8988T (cell line): ENCODE data around the gene LIF.
"Not testable (repeated sequence)": the region's sequence is repeated elsewhere in the genome, so short reads cannot be mapped to it uniquely, and the experiment has no call there.

Experiments
- DNase-seq: peaks from one replicate; pipeline ENCODE4 v3.0.0; 2011

LIF gene

DNA sequence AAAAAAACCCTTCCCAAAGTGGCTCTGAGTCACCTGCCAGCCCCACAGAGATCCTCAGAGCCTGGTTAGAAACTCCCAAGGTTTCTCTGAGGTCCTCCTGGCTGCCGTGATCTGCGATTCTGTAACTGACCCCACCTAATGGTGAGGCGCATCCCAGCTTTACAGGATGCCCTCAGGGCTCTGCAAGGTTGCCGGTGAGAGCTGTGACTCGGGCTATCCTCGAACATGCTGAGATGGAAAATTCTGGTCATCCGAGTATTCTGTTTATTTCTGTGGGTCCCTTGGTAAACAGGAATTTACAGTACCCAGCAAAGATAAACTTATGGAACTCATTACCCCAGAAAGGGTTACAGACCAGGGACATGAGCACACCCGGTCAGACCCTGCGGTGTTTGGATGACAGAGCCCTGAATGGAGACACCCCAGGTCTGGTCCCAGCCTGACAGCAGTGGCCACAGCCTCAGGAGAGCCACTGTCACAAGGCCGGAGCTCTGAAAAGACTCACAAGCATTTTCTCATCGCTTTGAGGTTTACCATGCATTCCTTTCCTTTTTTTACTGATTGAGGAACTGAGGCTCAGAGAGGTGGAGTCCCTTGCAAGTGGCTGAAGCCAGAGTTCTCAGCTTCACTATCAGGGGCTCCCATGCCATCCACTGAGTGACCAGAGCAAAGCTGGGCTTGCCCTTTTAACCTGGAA lies 22.2 kb downstream of the LIF start:
- no peak for DNase-seq

- DNase-seq: no peak
These were observed 23.3 kb downstream of the LIF start for GRCh38 chr22:30223303-30223702.

DNA sequence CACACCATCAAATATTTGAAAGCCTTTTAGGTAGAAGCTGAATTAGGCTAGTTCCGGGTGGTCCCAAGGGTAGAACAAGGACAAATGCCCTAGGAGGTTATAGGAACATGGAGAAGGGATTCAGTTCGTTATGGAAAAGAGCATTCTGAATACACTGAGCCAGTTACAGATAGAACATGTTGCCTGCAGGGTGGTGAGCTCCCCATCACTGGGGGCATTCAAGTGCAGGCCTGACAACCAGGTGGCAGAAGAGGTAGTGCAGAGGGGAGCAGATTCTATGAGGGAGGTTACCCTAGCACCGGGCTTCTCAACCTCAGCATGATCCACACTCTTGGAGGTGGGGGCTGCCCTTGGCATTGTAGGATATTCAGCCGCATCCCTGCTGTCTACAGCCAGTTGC lies 24.2 kb downstream of the LIF start:
- DNase-seq: no peak

DNA sequence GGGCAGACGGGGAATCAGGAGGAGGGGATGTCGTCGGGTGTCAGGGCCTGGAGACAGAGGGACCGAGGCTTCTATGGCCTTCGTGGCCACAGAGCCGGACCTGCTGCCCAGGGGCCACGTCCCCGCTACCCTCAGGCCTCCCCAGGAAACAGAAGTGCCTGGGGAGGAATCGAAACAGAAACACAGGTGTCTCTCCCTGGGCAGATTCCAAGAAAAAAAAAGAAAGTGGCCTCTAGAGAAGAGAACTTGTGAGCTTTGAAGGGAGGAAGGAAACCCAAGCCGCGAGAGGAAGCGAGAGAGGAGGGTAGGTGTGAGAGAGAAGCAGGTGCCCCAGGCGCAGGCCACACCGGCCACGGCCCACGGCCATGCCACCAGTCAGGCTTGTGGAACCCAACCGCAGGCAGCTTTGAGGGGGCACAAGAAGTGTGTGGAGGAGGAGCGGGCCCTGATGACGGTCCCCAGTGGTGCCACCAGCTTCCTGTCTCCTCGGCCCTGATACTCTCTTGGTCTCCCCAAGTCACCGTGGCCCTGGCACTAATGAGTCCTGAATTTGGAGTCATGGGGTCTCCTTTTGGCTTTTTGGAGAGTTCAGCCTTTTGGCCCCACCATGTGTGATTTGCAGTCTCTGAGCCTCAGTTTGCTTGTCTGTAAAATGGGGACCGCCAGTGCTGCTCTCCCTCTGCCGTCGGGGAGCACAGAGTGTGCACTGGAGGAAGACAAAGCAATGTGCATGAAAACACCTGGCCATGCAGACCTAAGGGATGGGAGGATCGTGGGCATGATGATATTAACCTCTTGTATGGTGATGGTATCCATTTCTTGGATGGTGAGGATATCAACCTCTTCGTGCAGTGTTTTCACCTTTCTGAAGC lies 25.2 kb downstream of the LIF start:
- no peak for DNase-seq

DNA sequence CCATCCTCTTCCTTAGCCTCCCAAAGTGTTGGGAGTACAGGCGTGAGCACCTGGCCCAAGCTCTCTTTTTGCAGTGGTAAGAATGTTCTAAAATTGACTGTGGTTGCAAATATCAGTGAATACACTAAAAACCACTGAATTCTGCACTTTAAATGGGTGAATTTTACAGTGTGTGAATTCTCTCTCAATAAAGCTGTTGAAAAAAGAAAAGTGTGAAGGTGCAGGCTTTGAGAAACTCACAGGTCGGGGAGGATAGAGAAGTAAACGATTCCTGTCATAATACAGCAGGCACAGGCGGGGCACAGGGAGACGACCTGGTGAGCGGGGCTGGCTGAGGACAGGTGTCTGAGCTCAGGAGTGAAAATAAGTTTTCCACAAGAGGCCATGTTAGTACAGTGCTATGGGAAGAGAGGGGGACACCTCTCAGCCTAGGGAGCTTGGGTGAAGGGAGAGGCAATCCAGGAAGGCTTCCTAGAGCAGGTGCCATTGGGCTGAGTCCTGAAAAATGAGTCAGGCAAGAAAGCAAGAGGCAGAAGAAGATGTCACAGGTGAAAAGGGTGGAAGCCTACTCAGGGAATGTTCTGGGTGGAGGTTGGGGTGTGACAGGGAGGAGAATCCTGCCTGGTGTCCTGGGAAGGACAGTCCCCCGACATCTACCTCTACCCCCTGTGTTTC lies 26.1 kb downstream of the LIF start:
- DNase-seq: no peak

- no peak for DNase-seq
These were observed 26.8 kb downstream of the LIF start for GRCh38 chr22:30219668-30220278.

GRCh38 chr22:30219049-30219654 lies 27.4 kb downstream of the LIF start:
- no peak for DNase-seq

DNA sequence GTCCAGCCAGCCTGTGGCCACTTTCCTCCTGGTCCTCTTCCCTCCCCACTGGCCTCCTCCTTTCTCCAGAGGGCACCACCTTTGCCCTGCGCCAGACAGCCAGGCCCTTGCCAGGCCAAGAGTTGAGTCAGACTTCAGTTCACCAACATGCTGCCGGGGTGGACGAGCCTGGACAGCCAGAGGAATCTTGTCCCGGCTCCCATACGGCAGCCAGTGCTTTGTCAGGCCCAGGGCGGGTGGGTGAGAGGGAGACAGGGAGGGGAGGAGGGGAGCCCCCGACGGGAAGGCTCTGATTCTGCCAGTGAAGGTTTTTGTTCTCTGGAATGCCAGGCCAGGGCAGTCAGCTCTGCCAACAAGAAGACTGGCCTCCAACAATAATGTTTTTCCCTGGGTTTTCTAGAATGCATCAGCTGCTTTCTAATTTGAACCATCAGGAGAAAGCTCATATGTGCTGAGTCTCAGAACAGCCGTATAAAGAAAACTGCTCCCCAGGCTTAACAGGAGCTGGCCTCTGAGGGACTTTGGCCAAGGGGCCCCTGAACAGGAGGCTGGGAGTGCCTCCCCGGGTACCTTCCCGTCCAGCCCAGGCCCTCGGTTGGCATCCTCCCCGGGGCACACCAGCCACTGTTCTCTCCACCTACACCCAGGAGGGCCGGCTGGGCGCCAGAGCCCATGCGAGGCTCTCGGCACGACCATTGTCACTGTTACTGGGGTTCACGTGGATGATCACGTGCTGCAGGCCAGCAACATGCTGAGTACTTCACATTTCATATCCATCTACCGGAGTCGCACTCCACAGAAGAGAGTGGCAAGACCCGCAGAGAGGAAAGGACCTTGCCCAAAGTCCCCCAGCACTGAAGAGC lies 28.6 kb downstream of the LIF start:
- no peak for DNase-seq

DNA sequence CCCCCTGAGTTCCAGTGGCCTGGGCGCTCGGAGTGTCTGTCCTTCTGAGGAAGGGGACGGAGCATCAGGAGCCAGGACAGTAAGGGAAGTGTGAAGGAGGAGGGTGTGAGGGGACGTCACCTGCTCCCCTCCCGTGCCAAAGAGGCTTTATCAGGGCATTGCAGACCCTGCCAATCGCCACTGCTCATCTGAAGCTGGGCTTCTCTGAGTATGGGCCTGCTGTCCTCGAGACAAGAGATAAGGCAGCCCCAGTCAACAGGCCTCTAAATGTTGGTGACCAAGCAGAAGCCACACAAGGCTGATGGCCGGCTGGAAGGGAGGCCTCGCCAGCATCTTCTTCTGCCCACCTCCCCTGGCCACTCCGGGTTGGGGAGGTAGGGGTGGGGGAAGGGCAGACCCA lies 29.8 kb downstream of the LIF start:
- DNase-seq: no peak

GRCh38 chr22:30216272-30216671 lies 30.3 kb downstream of the LIF start:
- not testable (repeated sequence) for DNase-seq

GRCh38 chr22:30214703-30215407 lies 31.7 kb downstream of the LIF start:
- no peak for DNase-seq

GRCh38 chr22:30212996-30213441 lies 33.5 kb downstream of the LIF start:
- DNase-seq: no peak

DNA sequence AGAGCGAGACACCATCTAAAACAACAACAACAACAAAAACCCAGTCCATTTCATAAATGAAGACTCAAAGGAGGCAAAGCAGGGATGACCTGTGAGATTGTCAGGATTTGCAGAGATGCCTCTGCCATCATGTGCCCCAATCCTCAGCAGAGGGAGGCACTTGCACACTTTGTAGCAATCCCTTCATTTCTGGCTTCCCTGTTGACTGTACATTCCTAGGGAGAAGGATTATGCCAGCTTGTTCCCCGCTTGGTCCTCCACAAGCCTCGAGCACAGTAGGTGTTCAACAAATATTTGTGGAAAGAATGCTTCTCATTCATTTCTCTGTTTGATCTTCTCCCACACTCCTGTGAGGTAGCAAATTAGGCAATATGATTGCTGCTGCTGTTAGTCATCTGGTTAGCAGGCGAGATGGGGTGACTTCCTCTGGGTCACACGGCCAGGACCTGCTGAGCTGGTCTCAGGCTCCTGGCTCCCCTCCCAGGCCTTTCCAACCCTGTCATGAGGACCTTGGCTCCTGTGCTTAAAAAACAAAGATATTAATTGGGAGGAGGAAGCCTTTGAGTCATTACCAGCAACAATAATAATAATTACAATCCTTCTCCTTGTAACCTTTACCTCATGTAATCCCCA lies 34.1 kb downstream of the LIF start:
- DNase-seq: peak; percentile 39

DNA sequence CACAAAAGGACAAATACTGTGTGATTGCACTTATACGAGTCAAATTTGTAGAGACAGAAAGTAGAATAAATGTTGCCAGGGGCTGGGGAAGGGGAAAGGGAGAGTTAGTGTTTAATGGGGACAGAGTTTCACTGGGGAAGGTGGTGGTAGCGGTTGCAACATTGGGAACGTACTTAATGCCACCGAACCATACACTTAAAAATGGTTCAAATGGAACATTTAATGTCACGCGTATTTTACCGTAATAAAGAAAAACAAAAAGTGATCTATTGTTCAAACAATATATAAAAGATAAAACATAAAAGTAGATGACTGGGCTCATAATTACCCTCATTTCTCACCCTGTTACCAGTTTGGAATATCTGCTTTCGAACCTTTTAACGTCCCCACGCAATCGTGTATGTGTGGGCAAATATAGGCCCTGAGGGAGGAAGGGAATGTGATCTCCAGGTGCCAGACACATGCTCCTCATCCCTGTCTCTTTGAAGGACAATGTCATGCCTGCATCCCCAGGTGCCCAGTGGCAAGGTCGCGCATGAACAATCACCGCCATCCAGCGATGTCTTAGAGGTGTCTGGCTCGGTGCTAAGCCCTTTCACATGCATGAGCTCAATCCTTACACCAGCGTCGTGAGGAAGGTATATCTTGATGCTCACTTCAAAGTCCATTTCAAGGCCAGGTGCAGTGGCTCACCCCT lies 35.3 kb downstream of the LIF start:
- no peak for DNase-seq

DNA sequence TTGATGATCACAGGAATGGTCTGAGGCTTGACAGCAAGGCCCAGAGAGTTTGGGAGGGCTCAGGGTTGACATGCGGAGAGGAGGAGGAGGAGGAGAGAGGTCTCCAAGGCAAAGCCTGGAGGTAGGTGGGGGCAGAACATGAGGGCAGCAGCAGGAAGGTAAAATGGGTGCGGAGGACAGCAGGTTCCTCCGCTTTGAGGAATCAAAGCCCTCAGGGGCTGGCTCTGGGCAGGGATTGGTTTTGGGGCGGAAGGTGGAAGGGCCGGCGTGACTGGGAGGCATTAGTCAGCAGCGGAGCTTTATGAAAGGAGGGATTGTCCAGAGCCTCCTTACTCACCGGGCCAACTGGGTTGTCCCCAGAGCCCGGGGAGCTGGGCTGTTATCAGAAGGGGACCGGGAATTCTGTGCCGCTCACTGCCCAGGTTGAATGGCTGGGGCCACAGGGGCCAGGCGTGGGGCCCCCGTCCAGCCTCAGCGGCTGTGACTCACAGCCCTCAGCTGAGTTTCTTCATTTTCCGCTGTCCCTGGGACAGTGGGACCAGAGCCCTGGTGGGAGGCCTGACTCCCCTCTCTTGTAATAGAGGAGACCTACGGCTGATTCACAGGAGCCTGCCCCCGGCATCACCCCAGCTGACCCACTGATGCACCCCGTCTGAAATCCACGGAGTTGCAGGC lies 36.2 kb downstream of the LIF start:
- peak; percentile 47 for DNase-seq

- DNase-seq: no peak
These were observed 36.9 kb downstream of the LIF start for GRCh38 chr22:30209642-30210041.

- DNase-seq: no peak
These were observed 37.6 kb downstream of the LIF start for GRCh38 chr22:30208631-30209603.

DNA sequence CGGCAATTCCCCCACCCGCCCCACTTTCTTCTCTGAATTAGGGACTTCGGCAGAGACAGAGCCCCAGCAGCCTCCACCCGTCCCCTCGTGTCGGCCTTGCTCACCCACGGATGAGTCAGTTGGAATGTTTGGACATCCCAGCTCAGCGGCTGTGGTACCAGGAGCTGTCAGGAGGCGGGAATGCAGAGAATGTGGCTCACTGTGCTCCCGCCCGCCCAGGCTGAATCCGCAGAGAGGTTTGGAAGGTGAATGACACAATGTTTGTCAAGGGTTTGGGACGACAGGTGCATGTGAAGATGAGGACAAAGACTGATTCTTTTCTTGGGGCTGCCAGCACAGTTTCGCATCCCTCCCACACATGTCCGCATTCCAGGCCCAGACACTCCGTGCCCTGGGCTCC lies 39.6 kb downstream of the LIF start:
- peak; percentile 61 for DNase-seq
